Keratinocyte (primary cell): ENCODE results near the gene KIF1B. TPM values are rescaled to one million over a fixed set of nuclear protein-coding genes. Genes with fewer than 3 reads are reported as not detected.

Experiments
- DNase-seq: peaks from one replicate; pipeline ENCODE4 v3.0.0-alpha.2; 2011; ENCODE audit warnings: low read depth, missing footprints, low spot score
- FAIRE-seq: peaks from 2 replicates; lab custom pipeline; 2011; peaks lifted over from hg19 to GRCh38; lab: Jason Lieb, UNC
- H2AFZ ChIP-seq: 2 replicates; pipeline ENCODE4 v1.6.0; 2012; ENCODE audit warnings: low read length, control low read depth, inconsistent platforms; ENCODE audit not compliant: control insufficient read depth
- H3K27ac ChIP-seq: 2 replicates; pipeline ENCODE4 v1.5.1; 2011; ENCODE audit warnings: low read length; ENCODE audit not compliant: control insufficient read depth, insufficient read depth
- H3K27me3 ChIP-seq: 3 replicates; pipeline ENCODE4 v1.6.0; 2011; ENCODE audit warnings: low read length; ENCODE audit not compliant: control insufficient read depth, insufficient read depth; ENCODE audit errors: extremely low read depth
- H3K36me3 ChIP-seq, 2 experiments: 2 replicates in 1 of 2; 3 replicates in 1 of 2; pipeline ENCODE4 v1.5.1; 2011; ENCODE audit warnings: low read length in 2 of 2, mild to moderate bottlenecking in 1 of 2; ENCODE audit not compliant: control insufficient read depth in 2 of 2, insufficient read depth in 2 of 2; ENCODE audit errors: extremely low read depth in 1 of 2
- H3K4me1 ChIP-seq: 3 replicates; pipeline ENCODE4 v1.5.1; 2011; ENCODE audit warnings: low read length; ENCODE audit not compliant: control insufficient read depth, insufficient read depth; ENCODE audit errors: extremely low read depth
- H3K4me2 ChIP-seq: 3 replicates; pipeline ENCODE4 v1.6.0; 2011; ENCODE audit warnings: low read depth, low read length; ENCODE audit not compliant: control insufficient read depth, insufficient read depth; ENCODE audit errors: extremely low read depth
- H3K4me3 ChIP-seq, 3 experiments: fragments of 200-600 bp in 1 of 3; sonication (generic) in 1 of 3; 2 replicates in 2 of 3; 3 replicates in 1 of 3; pipeline ENCODE4 v1.5.1; 2011 to 2016; ENCODE audit warnings: low read length in 3 of 3, mild to moderate bottlenecking in 3 of 3, control low read depth in 2 of 3, inconsistent platforms in 1 of 3, low read depth in 1 of 3, mixed read lengths in 1 of 3, mixed run types in 1 of 3, moderate library complexity in 1 of 3; ENCODE audit not compliant: control insufficient read depth in 2 of 3, insufficient read depth in 2 of 3; ENCODE audit errors: extremely low read depth in 1 of 3
- H3K79me2 ChIP-seq: 2 replicates; pipeline ENCODE4 v1.6.0; 2012; ENCODE audit warnings: low read length; ENCODE audit not compliant: control insufficient read depth, insufficient read depth
- H3K9ac ChIP-seq: 3 replicates; pipeline ENCODE4 v1.6.0; 2011; ENCODE audit warnings: low read length; ENCODE audit not compliant: control insufficient read depth, insufficient read depth; ENCODE audit errors: extremely low read depth
- H3K9me1 ChIP-seq: 3 replicates; pipeline ENCODE4 v1.6.0; 2011; ENCODE audit warnings: low read length; ENCODE audit not compliant: control insufficient read depth, insufficient read depth; ENCODE audit errors: extremely low read depth
- H3K9me3 ChIP-seq: 2 replicates; pipeline ENCODE4 v1.5.1; 2012; ENCODE audit warnings: low read depth, low read length; ENCODE audit not compliant: control insufficient read depth
- H4K20me1 ChIP-seq: 3 replicates; pipeline ENCODE4 v1.6.0; 2011; ENCODE audit warnings: low read length; ENCODE audit not compliant: control insufficient read depth, insufficient read depth; ENCODE audit errors: extremely low read depth
- CTCF ChIP-seq, 3 experiments: IDR thresholded peaks in 1 of 3; conservative IDR thresholded peaks in 1 of 3; optimal IDR thresholded peaks in 1 of 3; 2 replicates in 2 of 3; 3 replicates in 1 of 3; pipeline versions ENCODE3 to v1.5.1; 2011; ENCODE audit warnings: low read length in 3 of 3, mild to moderate bottlenecking in 3 of 3, moderate library complexity in 2 of 3, control low read depth in 1 of 3, inconsistent platforms in 1 of 3; ENCODE audit not compliant: insufficient read depth in 2 of 3; ENCODE audit errors: extremely low read depth in 1 of 3
- EZH2 ChIP-seq: IDR thresholded peaks from one replicate; pipeline ENCODE4 v1.6.1; 2012; ENCODE audit warnings: inconsistent platforms, mild to moderate bottlenecking, low read length, moderate library complexity
- dilution Hi-C: fragments of 300-500 bp; cut with MboI; formaldehyde crosslinking; loops from one replicate; pipeline ENCODE4 v1.7.0; 2020; ENCODE audit warnings: low sequenced_read_pairs; ENCODE audit not compliant: extremely low pct_ligation_motif_present
- polyA plus RNA-seq, 5 experiments: library from polyadenylated mRNA; depleted of rRNA in 3 of 5; stranded (reverse) in 3 of 5; stranded (forward) in 1 of 5; unstranded in 1 of 5; fragments of >200 nt; gene quantifications; 1 replicate in 1 of 5; 2 replicates in 3 of 5; 3 replicates in 1 of 5; pipeline versions ENCODE4 v1.2.1 to v1.2.3, GENCODE V29; 2011 to 2012; ENCODE audit warnings: missing spikeins in 2 of 5, low read depth in 1 of 5, low replicate concordance in 1 of 5

Gene KIF1B
- polyA plus RNA-seq, 1 donor (not counting 4 experiments of a cell fraction or from before 2014, with no cell fraction given): 15.1 TPM

DNA sequence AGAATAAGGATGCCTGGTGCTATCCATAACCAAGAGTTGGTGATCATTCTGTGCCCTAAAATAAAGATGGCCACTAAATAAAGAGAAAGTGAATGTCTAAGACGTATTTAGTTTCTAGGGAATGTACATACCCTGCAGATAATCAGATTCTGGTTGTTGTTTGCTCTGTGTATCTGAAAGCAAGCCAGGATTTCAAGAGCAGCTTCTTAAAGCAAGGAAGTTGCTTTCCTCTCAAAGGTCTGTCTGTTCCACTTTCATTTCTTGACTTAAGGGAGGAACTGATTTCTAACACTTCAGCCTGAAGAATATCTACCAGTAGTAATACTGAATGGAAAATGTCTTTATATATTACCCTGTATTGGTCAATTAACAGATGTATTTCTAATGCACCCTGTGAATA lies 88.8 kb downstream of the KIF1B start:
- no peak overlapping the region for H3K4me2 ChIP-seq
- dilution Hi-C loops: no loop called here
- no peak overlapping the region for H3K4me3 ChIP-seq
- no peaks in the 10 kb centered on the region for H3K9me3 ChIP-seq
- TF ChIP-seq EZH2 (no peak), CTCF (optimal IDR thresholded peaks at IDR 0.05 in 1 of 3, IDR thresholded peaks at IDR 0.05 in 1 of 3, conservative IDR thresholded peaks at IDR 0.05 in 1 of 3; ENCODE audit: extremely low read depth in 1 of 3, insufficient read depth in 2 of 3, low read length in 3 of 3) (no peak)
- H3K4me1 ChIP-seq: no peaks in the 10 kb centered on the region
- H3K27me3 ChIP-seq: no peaks in the 10 kb centered on the region
- H3K36me3 ChIP-seq: peaks cover 21 to 22% of the 10 kb centered on the region in 2 experiments
- H3K9ac ChIP-seq: no peak overlapping the region
- peaks cover under 1% of the 10 kb centered on the region for H4K20me1 ChIP-seq
- DNase-seq (no peak), FAIRE-seq (no peak)
- H3K79me2 ChIP-seq: no peaks in the 10 kb centered on the region
- no peak overlapping the region for H3K27ac ChIP-seq
- H2AFZ ChIP-seq: no peak overlapping the region
- H3K9me1 ChIP-seq: no peaks in the 10 kb centered on the region

GRCh38 chr1:10302416-10302815 lies 92.0 kb downstream of the KIF1B start:
- peaks cover 11 to 16% of the 10 kb centered on the region in 2 experiments for H3K36me3 ChIP-seq

More at GRCh38 chr1:10302416-10302815, 92.0 kb downstream of the KIF1B start:
- no peak overlapping the region for H3K27ac ChIP-seq
- H3K27me3 ChIP-seq: no peaks in the 10 kb centered on the region
- TF ChIP-seq EZH2 (no peak), CTCF (optimal IDR thresholded peaks at IDR 0.05 in 1 of 3, IDR thresholded peaks at IDR 0.05 in 1 of 3, conservative IDR thresholded peaks at IDR 0.05 in 1 of 3; ENCODE audit: extremely low read depth in 1 of 3, insufficient read depth in 2 of 3, low read length in 3 of 3) (no peak)
- H3K79me2 ChIP-seq: no peaks in the 10 kb centered on the region
- no peak for FAIRE-seq
- H3K4me1 ChIP-seq: no peaks in the 10 kb centered on the region
- no peak overlapping the region for H3K9ac ChIP-seq
- H3K4me2 ChIP-seq: no peak overlapping the region
- DNase-seq: no peak
- no peaks in the 10 kb centered on the region for H3K9me3 ChIP-seq
- no peak overlapping the region for H2AFZ ChIP-seq
- H3K9me1 ChIP-seq: no peaks in the 10 kb centered on the region
- dilution Hi-C loops: no loop called here
- peaks cover 3% of the 10 kb centered on the region for H4K20me1 ChIP-seq
- no peak overlapping the region for H3K4me3 ChIP-seq
